ENCODE measurements around the gene DNAJC4.

Gene DNAJC4

GRCh38 chr11:64229090-64229743, 1.1 kb upstream of the DNAJC4 start:
- Histone ChIP-seq H3K4me3 (ENCODE audit: insufficient read depth, low read depth, low read length) (peak overlapping the region; percentile 73), H3K27me3 (ENCODE audit: control insufficient read depth, insufficient read depth, low read length, poor library complexity, severe bottlenecking) (peaks cover 35% of the 10 kb centered on the region), H3K9me3 (ENCODE audit: control insufficient read depth, low read length) (no peaks in the 10 kb centered on the region), H3K4me1 (ENCODE audit: control insufficient read depth, insufficient read depth, low read length) (peaks cover 28% of the 10 kb centered on the region), H3K36me3 (ENCODE audit: control insufficient read depth, insufficient read depth, low read length) (no peaks in the 10 kb centered on the region), H3K27ac (ENCODE audit: insufficient read depth, low read depth, low read length, poor library complexity, severe bottlenecking) (no peak overlapping the region)
- WGBS, 2 experiments: 96% methylated on average over 12 of the region's 12 CpGs

GRCh38 chr11:64229744-64230170, 591 bp upstream of the DNAJC4 start:
- Histone ChIP-seq H3K9me3 (ENCODE audit: control insufficient read depth, low read length) (no peaks in the 10 kb centered on the region), H3K4me3 (ENCODE audit: insufficient read depth, low read depth, low read length) (peak overlapping the region; percentile 73), H3K27me3 (ENCODE audit: control insufficient read depth, insufficient read depth, low read length, poor library complexity, severe bottlenecking) (peaks cover 36% of the 10 kb centered on the region), H3K27ac (ENCODE audit: insufficient read depth, low read depth, low read length, poor library complexity, severe bottlenecking) (peak overlapping the region; percentile 69), H3K36me3 (ENCODE audit: control insufficient read depth, insufficient read depth, low read length) (no peaks in the 10 kb centered on the region), H3K4me1 (ENCODE audit: control insufficient read depth, insufficient read depth, low read length) (peaks cover 28% of the 10 kb centered on the region)
- WGBS, 2 experiments: 65 to 69% methylated on average over 13 of the region's 13 CpGs

GRCh38 chr11:64230985-64231365, 627 bp downstream of the DNAJC4 start:
- H3K27me3 ChIP-seq (ENCODE audit: control insufficient read depth, insufficient read depth, low read length, poor library complexity, severe bottlenecking): peaks cover 45% of the 10 kb centered on the region
- H3K4me3 ChIP-seq (ENCODE audit: insufficient read depth, low read depth, low read length): peak overlapping the region; percentile 73
- H3K27ac ChIP-seq (ENCODE audit: insufficient read depth, low read depth, low read length, poor library complexity, severe bottlenecking): no peak overlapping the region
- H3K36me3 ChIP-seq (ENCODE audit: control insufficient read depth, insufficient read depth, low read length): no peaks in the 10 kb centered on the region
- peaks cover 25% of the 10 kb centered on the region for H3K4me1 ChIP-seq (ENCODE audit: control insufficient read depth, insufficient read depth, low read length)
- H3K9me3 ChIP-seq (ENCODE audit: control insufficient read depth, low read length): no peaks in the 10 kb centered on the region
- 11% methylated on average over 8 of the region's 8 CpGs for WGBS, 2 experiments

GRCh38 chr11:64231546-64231945, 1.2 kb downstream of the DNAJC4 start:
- Histone ChIP-seq H3K27ac (ENCODE audit: insufficient read depth, low read depth, low read length, poor library complexity, severe bottlenecking) (no peak overlapping the region), H3K36me3 (ENCODE audit: control insufficient read depth, insufficient read depth, low read length) (no peaks in the 10 kb centered on the region), H3K4me1 (ENCODE audit: control insufficient read depth, insufficient read depth, low read length) (peaks cover 22% of the 10 kb centered on the region), H3K9me3 (ENCODE audit: control insufficient read depth, low read length) (no peaks in the 10 kb centered on the region), H3K4me3 (ENCODE audit: insufficient read depth, low read depth, low read length) (no peak overlapping the region), H3K27me3 (ENCODE audit: control insufficient read depth, insufficient read depth, low read length, poor library complexity, severe bottlenecking) (peaks cover 45% of the 10 kb centered on the region)
- 88 to 95% methylated on average over 7 of the region's 7 CpGs for WGBS, 2 experiments

- Histone ChIP-seq H3K27me3 (ENCODE audit: control insufficient read depth, insufficient read depth, low read length, poor library complexity, severe bottlenecking) (peaks cover 45% of the 10 kb centered on the region), H3K9me3 (ENCODE audit: control insufficient read depth, low read length) (no peaks in the 10 kb centered on the region), H3K27ac (ENCODE audit: insufficient read depth, low read depth, low read length, poor library complexity, severe bottlenecking) (no peak overlapping the region), H3K36me3 (ENCODE audit: control insufficient read depth, insufficient read depth, low read length) (no peaks in the 10 kb centered on the region), H3K4me3 (ENCODE audit: insufficient read depth, low read depth, low read length) (no peak overlapping the region), H3K4me1 (ENCODE audit: control insufficient read depth, insufficient read depth, low read length) (peaks cover 14% of the 10 kb centered on the region)
- WGBS, 2 experiments: 91 to 93% methylated on average over 15 of the region's 15 CpGs
Observed at GRCh38 chr11:64232182-64232966, 2.0 kb downstream of the DNAJC4 start.

- Histone ChIP-seq H3K4me3 (ENCODE audit: insufficient read depth, low read depth, low read length) (no peak overlapping the region), H3K36me3 (ENCODE audit: control insufficient read depth, insufficient read depth, low read length) (no peaks in the 10 kb centered on the region), H3K27ac (ENCODE audit: insufficient read depth, low read depth, low read length, poor library complexity, severe bottlenecking) (no peak overlapping the region), H3K9me3 (ENCODE audit: control insufficient read depth, low read length) (no peaks in the 10 kb centered on the region), H3K27me3 (ENCODE audit: control insufficient read depth, insufficient read depth, low read length, poor library complexity, severe bottlenecking) (peaks cover 45% of the 10 kb centered on the region), H3K4me1 (ENCODE audit: control insufficient read depth, insufficient read depth, low read length) (peaks cover 12% of the 10 kb centered on the region)
- WGBS, 2 experiments: 92 to 95% methylated on average over 8 of the region's 8 CpGs
Observed at GRCh38 chr11:64232967-64233315, 2.6 kb downstream of the DNAJC4 start.

- Histone ChIP-seq H3K27ac (ENCODE audit: insufficient read depth, low read depth, low read length, poor library complexity, severe bottlenecking) (no peak within 1 kb of the TSS), H3K4me1 (ENCODE audit: control insufficient read depth, insufficient read depth, low read length) (peaks cover 12% of the 10 kb centered on the region), H3K4me3 (ENCODE audit: insufficient read depth, low read depth, low read length) (peak within 1 kb of the TSS; percentile 47), H3K27me3 (ENCODE audit: control insufficient read depth, insufficient read depth, low read length, poor library complexity, severe bottlenecking) (peaks cover 45% of the 10 kb centered on the region), H3K36me3 (ENCODE audit: control insufficient read depth, insufficient read depth, low read length) (no peaks in the 10 kb centered on the region), H3K9me3 (ENCODE audit: control insufficient read depth, low read length) (no peaks in the 10 kb centered on the region)
- 3% methylated on average over 58 to 62 of the region's 62 CpGs for WGBS, 2 experiments
Observed at GRCh38 chr11:64233913-64234586, 3.7 kb downstream of the DNAJC4 start, which contains the start of gene VEGFB. VEGFB (plus strand) TSS chr11:64234584; CDS start chr11:64234834, 250 bp downstream.

- Histone ChIP-seq H3K27ac (ENCODE audit: insufficient read depth, low read depth, low read length, poor library complexity, severe bottlenecking) (no peak overlapping the region), H3K9me3 (ENCODE audit: control insufficient read depth, low read length) (no peaks in the 10 kb centered on the region), H3K4me3 (ENCODE audit: insufficient read depth, low read depth, low read length) (peak overlapping the region; percentile 47), H3K36me3 (ENCODE audit: control insufficient read depth, insufficient read depth, low read length) (no peaks in the 10 kb centered on the region), H3K27me3 (ENCODE audit: control insufficient read depth, insufficient read depth, low read length, poor library complexity, severe bottlenecking) (peaks cover 45% of the 10 kb centered on the region), H3K4me1 (ENCODE audit: control insufficient read depth, insufficient read depth, low read length) (peaks cover 7% of the 10 kb centered on the region)
- WGBS, 2 experiments: 2% methylated on average over 80 of the region's 80 CpGs
Observed at GRCh38 chr11:64234647-64235379, 4.5 kb downstream of the DNAJC4 start.

- H3K4me1 ChIP-seq (ENCODE audit: control insufficient read depth, insufficient read depth, low read length): peaks cover 10% of the 10 kb centered on the region
- no peaks in the 10 kb centered on the region for H3K9me3 ChIP-seq (ENCODE audit: control insufficient read depth, low read length)
- H3K4me3 ChIP-seq (ENCODE audit: insufficient read depth, low read depth, low read length): peak overlapping the region; percentile 47
- no peak overlapping the region for H3K27ac ChIP-seq (ENCODE audit: insufficient read depth, low read depth, low read length, poor library complexity, severe bottlenecking)
- peaks cover 45% of the 10 kb centered on the region for H3K27me3 ChIP-seq (ENCODE audit: control insufficient read depth, insufficient read depth, low read length, poor library complexity, severe bottlenecking)
- H3K36me3 ChIP-seq (ENCODE audit: control insufficient read depth, insufficient read depth, low read length): no peaks in the 10 kb centered on the region
- WGBS, 2 experiments: 92 to 94% methylated on average over 12 of the region's 12 CpGs
Observed at GRCh38 chr11:64235437-64236161, 5.3 kb downstream of the DNAJC4 start.

All from ectodermal cell (in vitro differentiated cells).